GM19193 (cell line): Measurements from ENCODE around the gene SMIM43.

Experiments used
- POLR2A ChIP-seq: IDR thresholded peaks from 4 replicates; pipeline ENCODE4 v1.6.1; 2011; ENCODE audit not compliant: insufficient read depth, insufficient read length; ENCODE audit errors: extremely low read depth

The SMIM43 gene

DNA sequence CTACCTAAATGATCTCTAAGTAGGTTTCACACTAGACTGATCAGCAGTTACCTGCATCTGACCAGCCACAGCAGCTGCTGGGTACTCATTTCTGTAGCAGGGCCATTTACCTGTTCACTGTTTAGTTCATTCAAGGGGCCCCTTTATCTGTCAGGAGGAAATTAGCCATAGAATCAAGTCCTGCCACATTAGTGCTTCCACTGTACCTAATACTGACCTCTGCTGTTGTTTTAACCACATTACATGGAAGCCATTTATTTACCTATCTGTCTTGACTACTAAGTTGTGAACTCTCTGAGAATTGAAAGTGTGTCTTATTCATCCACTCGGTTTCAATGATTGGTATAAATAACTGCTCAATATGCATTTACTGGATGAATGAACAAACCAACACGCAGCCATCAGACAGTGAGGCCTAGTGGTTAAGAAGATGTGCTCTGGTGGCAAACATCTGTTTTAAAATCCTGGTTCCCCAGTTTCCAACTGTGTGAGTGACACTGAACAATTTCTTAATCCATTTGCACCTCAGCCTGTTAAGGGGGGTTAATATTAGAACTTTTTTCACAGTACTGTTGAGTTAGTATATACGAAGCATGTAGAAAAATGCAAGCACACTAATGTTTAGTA, 38.2 kb downstream of the SMIM43 start:
- no peak for TF ChIP-seq POLR2A

DNA sequence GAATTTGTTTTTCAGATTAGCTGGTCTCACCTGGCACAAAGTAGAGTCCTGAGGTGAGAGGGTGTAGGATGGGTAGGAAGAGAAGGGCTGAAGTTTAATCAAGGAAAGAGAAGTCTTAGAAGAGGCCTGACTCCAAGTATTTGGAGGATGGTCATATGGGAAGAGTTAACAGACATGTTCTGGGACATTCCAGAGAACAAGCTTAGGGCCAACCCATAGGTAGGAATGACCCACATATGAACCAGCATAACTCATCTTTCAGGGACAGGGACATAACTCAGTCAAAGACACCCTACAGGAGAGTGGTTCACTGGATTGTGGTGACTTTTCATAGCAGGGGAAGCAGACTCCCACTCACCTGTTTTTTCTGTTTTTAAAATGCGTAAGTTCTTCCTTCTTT, 40.3 kb downstream of the SMIM43 start:
- TF ChIP-seq POLR2A = no peak

DNA sequence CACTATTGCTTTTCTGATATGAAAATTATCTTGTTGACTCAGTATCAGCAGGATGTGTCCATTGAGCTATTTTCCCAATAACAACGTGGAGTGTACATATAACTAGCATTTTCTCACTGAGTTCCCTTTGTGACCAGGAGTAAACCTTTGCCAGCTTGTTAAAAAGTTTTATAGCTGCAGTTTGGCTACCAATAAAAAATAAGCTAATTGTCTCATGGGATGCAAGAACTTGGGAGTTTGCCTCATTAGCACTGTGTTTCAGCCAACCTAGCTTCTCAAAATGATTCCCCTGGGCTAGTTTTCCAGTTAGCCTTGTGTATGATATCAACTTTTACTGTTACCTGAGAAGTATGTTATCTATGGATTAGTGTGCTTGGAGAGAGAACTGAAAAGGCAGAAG, 43.3 kb downstream of the SMIM43 start:
- TF ChIP-seq POLR2A = no peak

DNA sequence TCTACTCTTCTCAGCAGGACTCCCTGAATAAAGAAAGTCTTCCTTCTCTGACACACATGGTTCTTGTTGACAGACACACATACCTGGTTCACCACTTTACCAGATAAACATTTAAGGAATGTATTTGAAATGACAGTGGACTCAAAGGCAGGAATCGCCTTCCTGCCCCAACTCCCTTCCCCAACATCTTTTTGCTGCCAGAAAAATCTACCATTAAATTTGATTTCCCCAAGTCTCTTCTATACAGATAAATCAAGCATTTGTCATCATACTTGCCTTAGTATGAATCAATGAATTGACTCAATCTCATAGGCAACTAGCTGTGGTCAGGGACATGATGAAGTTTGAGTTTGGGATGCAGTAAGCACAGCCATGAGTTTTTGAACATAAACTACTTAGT, 44.9 kb downstream of the SMIM43 start:
- TF ChIP-seq POLR2A = no peak

DNA sequence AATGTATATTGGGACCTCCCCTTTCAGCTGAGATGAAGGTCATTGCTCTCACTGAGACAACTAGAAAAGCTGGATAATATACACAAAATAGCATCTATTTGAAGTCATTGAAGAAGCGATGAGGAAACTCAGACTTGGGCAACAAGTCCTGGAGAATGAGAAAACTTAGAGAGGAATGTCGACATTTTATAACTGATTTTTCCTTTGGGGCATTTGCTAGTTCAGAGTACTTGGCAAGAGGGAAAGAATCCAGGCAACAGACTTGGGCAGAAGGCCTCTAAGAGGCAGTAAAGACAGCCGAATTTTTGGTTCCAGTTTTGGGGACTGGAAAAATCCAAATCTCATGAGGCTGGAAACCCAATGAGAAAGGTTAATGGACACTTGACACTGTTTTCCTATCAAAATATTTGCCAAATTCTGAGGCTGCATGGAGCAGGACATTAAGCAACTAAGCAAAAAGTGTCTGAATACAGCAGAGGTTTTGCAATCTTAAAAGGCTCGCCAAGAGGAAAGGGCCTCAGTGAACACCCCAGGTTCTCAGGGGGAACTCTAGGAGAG, 47.2 kb downstream of the SMIM43 start:
- no peak for TF ChIP-seq POLR2A

DNA sequence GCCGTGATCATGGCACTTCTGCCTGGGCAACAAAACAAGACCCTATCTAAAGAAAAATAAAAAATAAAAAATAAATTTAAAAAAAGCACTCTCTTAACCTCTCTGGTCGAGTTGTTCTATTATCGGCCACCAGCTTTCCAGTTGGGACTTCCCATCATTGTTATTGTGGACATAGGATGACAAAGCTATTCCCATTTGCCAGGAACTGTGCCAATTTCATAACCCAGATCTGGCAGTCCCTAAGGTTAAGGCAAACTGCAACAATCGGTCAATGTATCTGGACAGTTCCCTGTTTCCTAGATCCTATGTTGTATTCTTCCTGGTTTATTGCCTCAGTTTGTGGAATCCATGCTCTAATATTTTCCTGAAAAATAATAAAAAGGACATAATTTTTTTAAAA, 50.4 kb downstream of the SMIM43 start:
- no peak for TF ChIP-seq POLR2A

DNA sequence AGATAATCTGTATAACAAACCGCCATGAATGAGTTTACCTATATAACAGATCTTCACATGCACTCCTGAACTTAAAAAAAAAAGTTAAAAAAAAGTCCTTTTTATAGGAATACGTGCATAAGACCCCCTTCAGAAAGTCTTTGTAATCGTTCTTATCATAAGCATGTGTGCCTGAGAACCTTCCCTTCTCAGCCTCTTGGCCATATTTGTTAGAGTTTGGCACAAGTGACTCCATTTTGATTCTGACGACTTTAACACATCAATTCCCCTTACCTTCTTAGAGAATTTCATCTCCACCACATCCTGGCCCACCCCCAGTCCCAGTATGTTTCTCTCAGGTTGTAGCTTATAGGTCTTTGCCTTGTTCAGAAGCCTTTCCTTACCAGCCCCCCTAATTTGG, 52.2 kb downstream of the SMIM43 start:
- no peak for TF ChIP-seq POLR2A

DNA sequence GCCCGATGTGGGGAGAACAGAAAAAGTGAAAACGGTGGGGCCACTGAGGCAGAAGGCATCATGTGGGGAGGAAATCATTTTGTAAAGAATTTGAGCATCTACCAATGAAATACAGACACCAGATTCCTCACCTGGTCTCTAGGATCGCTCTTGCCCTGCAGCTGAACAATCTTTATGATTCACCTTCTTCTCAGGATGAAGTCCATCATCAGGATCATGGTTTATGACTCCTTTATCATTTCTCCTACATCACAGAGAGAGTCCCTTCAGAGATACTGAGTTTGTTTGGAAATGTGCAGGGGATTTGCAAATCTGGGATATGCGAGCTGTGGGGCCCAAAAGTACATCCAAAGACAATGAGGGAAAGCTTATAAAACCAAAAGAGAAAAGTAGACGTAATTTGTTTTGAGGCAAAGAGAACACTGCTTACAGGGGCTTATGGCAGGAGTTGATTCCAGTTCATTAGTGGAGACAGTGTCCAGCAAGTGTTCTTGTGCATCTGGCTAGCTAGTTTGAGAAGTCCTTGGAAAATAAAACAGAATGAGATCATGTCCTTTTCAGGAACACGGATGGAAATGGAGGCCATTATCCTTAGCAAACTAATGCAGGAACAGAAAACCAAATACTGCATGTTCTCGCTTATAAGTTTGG, 52.8 kb downstream of the SMIM43 start:
- TF ChIP-seq POLR2A = no peak

DNA sequence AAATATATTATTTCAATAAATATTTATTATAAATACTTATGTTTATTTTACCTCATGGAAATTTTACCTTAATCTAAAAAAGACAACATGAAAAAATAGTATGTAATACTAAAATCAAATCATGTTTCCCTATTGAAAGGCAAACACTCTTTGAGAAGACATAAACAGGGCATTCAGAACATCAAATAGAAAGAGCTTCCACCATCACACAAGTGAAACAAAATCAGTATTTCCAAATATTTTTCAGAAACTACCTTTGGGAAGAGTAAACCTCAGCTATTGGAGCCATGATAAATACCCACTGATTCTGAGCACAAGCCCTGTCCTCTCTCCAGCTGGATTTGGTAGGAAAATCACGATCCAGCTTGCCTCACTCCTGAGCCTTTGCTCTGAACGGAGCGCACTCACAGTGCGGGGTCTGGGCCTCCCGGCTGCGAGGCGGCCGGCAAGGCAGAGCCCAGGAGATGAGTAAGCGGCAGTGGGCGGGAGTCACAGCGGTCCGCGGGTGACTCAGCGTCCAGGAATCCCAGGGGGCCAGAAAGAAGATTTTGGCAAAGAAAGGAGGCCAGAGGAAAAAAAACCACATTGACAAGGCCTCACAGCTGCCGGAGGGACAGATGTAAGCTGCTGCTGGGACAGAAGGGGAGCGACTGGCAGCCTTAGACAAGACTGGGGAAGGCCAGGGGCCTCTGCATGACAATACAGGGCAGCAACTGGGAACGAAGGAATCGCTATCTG, 53.5 kb downstream of the SMIM43 start:
- no peak for TF ChIP-seq POLR2A

DNA sequence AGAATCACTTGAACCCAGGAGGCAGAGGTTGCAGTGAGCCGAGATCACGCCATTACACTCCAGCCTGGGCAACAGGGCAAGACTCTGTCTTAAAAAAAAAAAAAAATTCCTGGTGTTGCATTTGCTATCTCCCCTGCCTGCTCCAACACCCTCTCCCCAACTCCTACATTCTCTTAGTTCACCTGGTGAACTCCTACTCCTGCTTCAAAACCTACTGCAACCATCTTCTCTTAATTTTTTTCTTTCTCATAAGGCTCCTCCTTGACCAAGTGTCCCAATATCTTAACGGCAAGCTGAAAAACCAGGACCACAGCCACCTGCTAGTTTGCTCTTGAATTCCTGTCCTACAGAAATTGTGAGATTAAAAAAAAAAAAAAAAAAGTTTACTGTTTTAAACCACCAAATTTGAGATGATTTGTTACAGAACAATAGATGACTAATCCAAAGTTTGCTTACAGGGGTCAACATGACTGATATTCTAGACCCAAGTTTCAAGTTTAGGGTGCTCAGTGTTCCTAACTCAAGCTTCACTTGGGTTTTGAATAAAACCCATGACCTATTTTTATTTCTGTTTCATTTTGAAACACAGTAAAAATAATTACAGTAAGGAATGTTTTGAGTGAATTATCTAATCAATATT, 55.1 kb downstream of the SMIM43 start:
- no peak for TF ChIP-seq POLR2A
